T-helper 1 cell treated with Interleukin-12 subunit alpha and Interleukin-12 subunit beta and Interleukin-4 antibody, amounts not matched to agents 30 ng/mL and 1 ng/mL, for 36 hours (primary cell): ENCODE data around the gene PHB1. TPM values are rescaled to one million over a fixed set of nuclear protein-coding genes. Genes with fewer than 3 reads are reported as not detected.

Experiments
- intact Hi-C: fragments of 100-400 bp; cut with micrococcal nuclease; formaldehyde crosslinking; loops from one replicate; pipeline ENCODE4 v1.15.1; 2024
- total RNA-seq: library from RNA; stranded (reverse); gene quantifications from 2 replicates; pipeline ENCODE4 v1.2.3, GENCODE V29; 2022

Gene PHB1
- total RNA-seq, 1 donor from 2014 or later, result 197 TPM

DNA sequence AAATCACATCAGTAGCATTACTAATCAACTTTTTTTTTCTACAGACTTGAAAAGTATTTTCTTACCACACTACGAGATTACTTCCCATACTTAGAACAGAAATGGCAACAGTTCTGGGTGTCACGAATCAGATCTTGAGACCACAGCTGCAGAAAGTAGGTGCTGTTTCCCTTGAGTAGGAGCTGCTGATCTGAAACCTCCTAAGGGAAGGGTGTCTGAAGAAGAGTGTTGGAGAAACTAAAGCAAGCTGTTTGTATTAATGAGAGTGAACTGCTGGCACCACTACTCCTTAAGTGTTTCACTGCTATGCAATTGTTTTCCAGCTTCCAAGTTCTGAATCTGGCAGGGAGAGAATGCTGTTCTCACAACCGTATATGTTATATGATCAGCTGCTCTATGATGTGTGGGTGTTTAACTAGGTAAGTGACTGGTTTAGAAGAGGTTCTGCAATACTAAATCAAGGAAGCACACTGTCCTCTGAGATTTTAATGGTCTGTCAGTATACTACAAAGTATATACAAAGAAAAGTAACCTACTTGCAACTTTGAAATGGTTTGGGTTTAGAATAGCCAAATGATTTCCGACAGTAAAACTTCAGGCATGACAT is 55.9 kb downstream of the PHB1 start:
- intact Hi-C loops, result no loop called here

DNA sequence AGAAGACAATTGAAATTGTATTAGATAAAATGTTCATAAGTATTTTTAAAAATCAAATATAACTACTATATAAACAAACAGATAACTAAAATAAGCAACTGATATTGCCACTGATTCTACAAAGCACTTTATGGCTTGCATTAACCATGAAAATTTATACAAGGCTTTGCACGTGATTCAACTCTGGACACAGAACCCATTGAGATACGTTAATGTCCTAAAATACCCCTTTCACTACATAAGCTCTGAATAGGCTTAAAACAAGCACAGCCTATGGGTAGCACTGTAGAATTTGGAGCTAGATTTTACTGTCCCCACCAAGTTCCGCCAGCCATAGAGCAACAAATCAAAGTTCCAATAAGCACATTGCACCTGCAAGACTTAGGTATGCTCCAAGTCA is 57.2 kb downstream of the PHB1 start:
- intact Hi-C loops, result no loop called here

DNA sequence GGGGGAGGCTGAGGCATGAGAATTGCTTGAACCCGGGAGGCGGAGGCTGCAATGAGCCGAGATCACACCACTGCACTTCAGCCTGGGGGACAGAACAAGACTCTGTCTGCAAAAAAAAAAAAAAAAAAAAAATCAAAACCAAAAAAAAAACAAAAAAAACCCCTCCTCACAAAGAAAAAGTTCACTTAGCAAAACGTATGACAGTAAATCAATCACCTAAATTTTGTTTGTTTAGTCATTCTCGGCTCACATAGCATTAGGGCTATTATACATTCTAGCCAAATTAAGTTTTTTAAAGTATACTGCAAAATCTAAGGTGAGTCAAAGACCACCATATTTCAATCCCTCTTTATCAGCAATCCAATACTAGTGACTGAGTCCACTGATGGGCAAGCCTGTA is 58.4 kb downstream of the PHB1 start:
- intact Hi-C loops, result no loop called here

Other genes starting within 250 kb of the PHB1 start
- 22.5 and 24.4 TPM in 2 replicates for gene GNGT2, start 204.3 kb downstream of the PHB1 start, total RNA-seq
- 73.2 and 77.2 TPM in 2 replicates for gene ABI3, start 204.2 kb downstream of the PHB1 start, total RNA-seq
- gene PHOSPHO1, start 184.1 kb downstream of the PHB1 start, total RNA-seq, result not detected in 2 replicates
- 35.5 and 37.4 TPM in 2 replicates for gene ZNF652, start 52.6 kb downstream of the PHB1 start, total RNA-seq
- 0.12 and 0.17 TPM in 2 replicates for gene NGFR, start 80.4 kb upstream of the PHB1 start, total RNA-seq
- gene NXPH3, start 161.0 kb upstream of the PHB1 start, total RNA-seq, result not detected in 2 replicates